ENCODE data around the gene ARSB.

Gene ARSB

GRCh38 chr5:78799266-78800017, 185.7 kb downstream of the ARSB start:
- no peak for DNase-seq

GRCh38 chr5:78798673-78799029, 186.5 kb downstream of the ARSB start:
- no peak for DNase-seq

GRCh38 chr5:78797936-78798672, 187.0 kb downstream of the ARSB start:
- no peak for DNase-seq

GRCh38 chr5:78795757-78796156, 189.4 kb downstream of the ARSB start:
- DNase-seq: no peak

- no peak for DNase-seq
Measured at GRCh38 chr5:78794693-78795215, 190.4 kb downstream of the ARSB start.

- DNase-seq: no peak
Measured at GRCh38 chr5:78793907-78794662, 191.0 kb downstream of the ARSB start.

GRCh38 chr5:78792345-78793055, 192.6 kb downstream of the ARSB start:
- no peak for DNase-seq

- DNase-seq: no peak
Measured at GRCh38 chr5:78791501-78792100, 193.5 kb downstream of the ARSB start.

GRCh38 chr5:78787783-78788182, 197.3 kb downstream of the ARSB start:
- DNase-seq: no peak

GRCh38 chr5:78785454-78785853, 199.7 kb downstream of the ARSB start:
- no peak for DNase-seq

- no peak for DNase-seq
Measured at GRCh38 chr5:78783434-78784130, 201.5 kb downstream of the ARSB start.

GRCh38 chr5:78782728-78783127, 202.4 kb downstream of the ARSB start:
- DNase-seq: no peak

GRCh38 chr5:78781611-78782286, 203.4 kb downstream of the ARSB start:
- DNase-seq: no peak

GRCh38 chr5:78779771-78780616, 205.1 kb downstream of the ARSB start:
- DNase-seq: no peak

- DNase-seq: no peak
Measured at GRCh38 chr5:78779262-78779661, 205.8 kb downstream of the ARSB start.

- no peak for DNase-seq
Measured at GRCh38 chr5:78778538-78778937, 206.6 kb downstream of the ARSB start.

GRCh38 chr5:78777901-78778300, 207.2 kb downstream of the ARSB start:
- no peak for DNase-seq

- no peak for DNase-seq
Measured at GRCh38 chr5:78776637-78777036, 208.5 kb downstream of the ARSB start.

- DNase-seq: no peak
Measured at GRCh38 chr5:78773655-78774054, 211.5 kb downstream of the ARSB start.
